ENCODE data around the gene UPK3BL2.
"Not testable (repeated sequence)": the region's sequence is repeated elsewhere in the genome, so short reads cannot be mapped to it uniquely, and the experiment has no call there.

UPK3BL2 gene, protein sequence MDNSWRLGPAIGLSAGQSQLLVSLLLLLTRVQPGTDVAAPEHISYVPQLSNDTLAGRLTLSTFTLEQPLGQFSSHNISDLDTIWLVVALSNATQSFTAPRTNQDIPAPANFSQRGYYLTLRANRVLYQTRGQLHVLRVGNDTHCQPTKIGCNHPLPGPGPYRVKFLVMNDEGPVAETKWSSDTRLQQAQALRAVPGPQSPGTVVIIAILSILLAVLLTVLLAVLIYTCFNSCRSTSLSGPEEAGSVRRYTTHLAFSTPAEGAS

DNA sequence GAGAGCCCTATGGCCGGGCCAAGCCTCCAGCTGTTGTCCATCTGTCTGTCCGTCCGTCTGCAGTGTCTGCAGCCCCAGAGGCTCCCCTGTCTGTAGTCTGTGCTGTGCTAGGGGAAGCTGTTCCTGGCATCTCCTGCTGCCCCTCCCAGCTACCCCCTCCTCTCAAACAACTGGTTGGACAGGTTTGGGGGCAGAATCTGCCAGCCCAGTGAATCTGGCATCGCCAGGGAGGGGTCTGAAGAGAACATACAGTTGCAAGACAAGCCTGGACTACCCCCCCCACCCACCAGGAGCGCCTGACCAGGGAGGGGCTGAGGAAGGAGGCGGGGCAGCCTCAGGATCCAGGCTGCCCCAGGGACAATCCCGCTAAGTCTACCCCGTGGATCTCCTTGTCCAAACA, at the start of gene UPK3BL2:
UPK3BL2 (minus strand) TSS at position 101 of the 400 bp plus-strand sequence; CDS start at position 41, 60 bp downstream.
- DNase-seq (ENCODE audit: insufficient read length, low spot score); FAIRE-seq: not testable (repeated sequence)

DNA sequence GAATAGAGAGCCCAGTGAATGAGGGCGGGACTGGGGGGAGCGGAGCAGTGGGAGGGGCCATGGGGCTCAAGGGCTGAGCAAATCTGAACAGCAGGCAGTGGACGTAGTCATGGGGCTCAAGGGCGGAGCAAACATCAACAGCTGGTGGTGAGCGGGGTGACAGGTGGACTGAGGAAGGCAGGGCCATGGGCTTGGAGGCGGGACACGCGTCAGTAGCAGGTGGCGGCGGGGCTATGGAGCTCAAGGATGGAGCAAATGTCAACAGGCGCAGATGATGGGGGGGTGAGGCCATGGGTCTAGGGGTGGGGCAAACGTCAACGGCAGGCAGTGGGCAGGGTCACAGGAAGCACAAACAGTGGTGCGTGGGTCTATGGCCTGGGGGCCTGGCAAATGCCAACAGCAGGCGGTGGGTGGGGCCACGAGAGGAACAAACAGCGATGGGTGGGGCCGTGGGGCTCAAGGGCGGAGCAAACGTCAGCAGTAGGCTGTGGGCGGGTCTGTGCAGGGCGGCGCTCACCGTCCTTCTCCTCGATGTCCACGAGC, 49.1 kb upstream of the UPK3BL2 start:
- FAIRE-seq; DNase-seq (ENCODE audit: insufficient read length, low spot score): not testable (repeated sequence)

DNA sequence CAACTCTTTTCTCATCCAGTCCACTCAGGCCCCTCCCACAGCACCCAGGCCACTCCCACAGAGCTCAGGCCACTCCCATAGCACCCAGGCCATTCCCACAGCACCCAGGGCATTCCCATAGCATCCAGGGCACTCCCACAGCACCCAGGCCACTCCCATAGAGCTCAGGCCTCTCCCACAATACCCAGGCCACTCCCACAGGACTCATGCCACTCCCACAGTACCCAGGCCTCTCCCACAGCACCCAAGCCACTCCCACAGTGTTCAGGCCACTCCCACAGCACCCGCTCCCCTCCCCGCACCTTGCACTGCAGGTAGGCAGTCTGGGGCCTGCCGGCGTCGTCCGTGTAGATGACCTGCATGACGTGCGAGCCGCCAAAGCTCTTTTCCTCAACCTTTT, 46.4 kb upstream of the UPK3BL2 start:
- FAIRE-seq; DNase-seq (ENCODE audit: insufficient read length, low spot score): not testable (repeated sequence)

DNA sequence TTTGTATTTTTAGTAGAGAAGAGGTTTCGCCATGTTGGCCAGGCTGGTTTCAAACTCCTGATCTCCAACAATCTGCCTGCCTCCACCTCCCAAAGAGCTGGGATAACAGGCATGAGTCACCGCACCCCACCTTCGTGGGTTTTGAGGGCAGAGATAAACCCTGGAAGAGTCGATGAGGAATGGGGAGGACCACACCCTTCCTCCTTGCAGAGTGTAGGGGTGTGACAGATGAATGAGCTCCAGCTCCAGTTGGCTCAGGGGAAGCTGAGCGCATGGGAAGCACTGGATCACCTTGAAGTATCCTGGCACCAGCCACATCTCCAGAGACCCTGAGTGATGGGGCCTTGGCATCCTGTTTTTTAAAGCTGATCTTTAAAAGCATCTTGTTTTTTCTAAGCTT, 40.0 kb upstream of the UPK3BL2 start:
- DNase-seq (ENCODE audit: insufficient read length, low spot score); FAIRE-seq: not testable (repeated sequence)

DNA sequence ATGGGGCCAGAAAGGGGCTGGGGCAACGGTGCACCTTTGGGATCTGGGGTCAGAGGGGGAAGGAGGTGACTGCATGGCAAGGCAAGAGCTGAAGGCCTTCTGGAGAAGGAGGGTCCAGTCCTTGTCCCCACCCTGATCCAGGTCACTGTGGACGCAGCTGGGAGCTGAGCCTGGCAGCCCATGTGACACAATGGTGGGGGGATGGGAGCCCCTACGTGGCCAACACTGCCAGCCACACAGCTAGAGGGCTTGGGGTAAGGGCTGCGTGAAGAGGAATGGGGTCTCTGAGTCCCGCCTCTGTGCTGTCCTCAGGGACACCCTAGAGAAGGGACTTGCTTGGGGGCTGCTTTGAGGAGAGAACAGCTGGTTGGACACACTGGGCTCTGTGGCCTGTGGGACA, 38.2 kb upstream of the UPK3BL2 start:
- not testable (repeated sequence) for DNase-seq (ENCODE audit: insufficient read length, low spot score); FAIRE-seq

DNA sequence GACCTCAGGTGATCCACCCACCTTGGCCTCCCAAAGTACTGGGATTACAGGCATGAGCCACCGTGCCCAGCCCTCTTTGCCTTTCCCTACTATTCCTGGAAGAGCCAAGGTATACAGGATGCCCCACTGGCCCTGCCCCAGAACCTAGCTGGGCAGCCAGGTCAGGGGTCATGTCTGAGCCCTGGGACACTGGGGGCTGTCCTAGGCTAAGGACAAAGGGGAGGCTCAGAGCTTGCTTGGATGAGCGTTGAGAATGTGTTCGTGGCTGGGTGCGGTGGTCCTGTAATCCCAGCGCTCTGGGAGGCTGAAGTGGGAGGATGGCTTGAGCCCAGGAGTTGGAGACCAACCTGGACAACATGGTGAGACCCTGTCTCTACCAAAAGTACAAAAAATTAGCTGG, 35.0 kb upstream of the UPK3BL2 start:
- FAIRE-seq; DNase-seq (ENCODE audit: insufficient read length, low spot score): not testable (repeated sequence)

DNA sequence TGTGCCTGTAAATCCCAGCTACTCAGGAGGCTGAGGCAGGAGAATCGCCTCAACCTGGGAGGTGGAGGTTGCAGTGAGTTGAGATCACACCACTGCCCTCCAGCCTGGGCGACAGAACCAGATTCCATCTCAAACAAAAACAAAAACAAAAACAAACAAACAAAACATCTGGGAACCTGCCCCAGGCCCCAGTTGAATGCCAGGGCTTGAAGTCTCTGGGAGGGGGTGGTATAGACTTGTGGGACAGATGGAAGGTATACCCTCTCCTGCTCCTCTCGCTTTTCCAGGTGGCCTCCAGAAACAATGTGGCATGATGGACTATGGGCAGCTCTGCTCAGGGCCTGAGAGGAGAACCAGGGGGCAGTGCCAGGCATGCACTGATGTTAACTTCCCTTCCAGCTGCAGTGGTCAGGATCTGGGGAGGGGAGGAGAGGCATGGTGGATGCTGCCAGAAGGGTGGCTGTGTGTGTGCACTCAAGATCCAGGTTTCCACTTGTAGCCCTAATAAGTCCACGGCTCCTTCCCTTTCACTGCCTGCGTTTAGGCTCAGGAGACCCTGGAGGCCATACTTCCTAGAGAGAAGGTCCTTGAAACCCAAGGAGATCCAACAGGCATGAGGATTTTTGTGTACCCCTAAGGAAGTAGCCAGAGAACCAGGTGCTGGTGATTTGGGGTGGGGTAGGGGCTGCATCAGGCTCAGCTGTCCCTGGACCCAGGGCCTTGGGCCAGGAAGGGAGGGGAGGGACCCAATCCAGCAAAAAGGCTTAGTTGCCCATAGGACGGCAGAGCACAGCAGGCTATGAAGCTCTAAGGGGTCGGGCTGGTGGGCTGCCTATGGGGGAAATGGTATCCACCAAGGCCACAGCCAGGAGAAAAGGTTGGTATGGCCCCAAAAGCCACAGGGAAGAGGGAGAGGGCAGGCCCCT, 34.1 kb upstream of the UPK3BL2 start:
- DNase-seq (ENCODE audit: insufficient read length, low spot score); FAIRE-seq: not testable (repeated sequence)

DNA sequence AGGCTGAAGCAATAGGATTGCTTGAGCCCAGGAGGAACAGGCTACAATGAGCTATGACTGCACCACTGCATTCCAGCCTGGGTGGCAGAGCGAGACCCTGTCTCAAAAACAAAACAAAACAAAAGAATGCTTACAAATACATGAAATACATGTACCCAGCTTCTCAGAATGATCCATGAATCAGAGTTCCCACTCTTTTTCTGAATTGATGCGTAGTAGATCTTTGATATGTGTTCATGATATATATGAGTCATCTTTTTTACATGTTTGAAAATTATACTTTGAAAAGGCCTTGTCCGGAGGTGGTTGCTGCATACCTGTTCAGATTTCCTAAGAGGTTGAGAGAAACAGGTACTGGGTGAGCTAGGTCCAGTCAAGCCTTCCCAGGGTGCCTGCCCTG, 32.9 kb upstream of the UPK3BL2 start:
- FAIRE-seq; DNase-seq (ENCODE audit: insufficient read length, low spot score): not testable (repeated sequence)

DNA sequence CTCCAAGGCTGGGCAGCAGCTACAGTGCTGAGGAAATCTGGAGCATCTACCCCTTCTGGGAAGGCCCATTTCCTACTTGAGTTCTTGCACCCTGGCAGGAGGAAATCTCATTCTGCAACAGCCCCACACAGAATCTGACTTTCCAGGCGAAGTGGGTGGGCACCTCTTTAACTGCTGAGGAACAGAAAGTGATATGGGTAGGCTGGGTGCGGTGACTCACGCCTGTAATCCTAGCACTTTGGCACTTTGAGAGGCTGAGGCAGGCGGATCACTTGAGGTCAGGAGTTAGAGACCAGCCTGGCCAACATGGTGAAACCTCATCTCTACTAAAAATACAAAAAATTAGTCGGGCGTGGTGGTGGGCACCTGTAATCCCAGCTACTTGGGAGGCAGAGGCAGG, 31.1 kb upstream of the UPK3BL2 start:
- not testable (repeated sequence) for FAIRE-seq; DNase-seq (ENCODE audit: insufficient read length, low spot score)

DNA sequence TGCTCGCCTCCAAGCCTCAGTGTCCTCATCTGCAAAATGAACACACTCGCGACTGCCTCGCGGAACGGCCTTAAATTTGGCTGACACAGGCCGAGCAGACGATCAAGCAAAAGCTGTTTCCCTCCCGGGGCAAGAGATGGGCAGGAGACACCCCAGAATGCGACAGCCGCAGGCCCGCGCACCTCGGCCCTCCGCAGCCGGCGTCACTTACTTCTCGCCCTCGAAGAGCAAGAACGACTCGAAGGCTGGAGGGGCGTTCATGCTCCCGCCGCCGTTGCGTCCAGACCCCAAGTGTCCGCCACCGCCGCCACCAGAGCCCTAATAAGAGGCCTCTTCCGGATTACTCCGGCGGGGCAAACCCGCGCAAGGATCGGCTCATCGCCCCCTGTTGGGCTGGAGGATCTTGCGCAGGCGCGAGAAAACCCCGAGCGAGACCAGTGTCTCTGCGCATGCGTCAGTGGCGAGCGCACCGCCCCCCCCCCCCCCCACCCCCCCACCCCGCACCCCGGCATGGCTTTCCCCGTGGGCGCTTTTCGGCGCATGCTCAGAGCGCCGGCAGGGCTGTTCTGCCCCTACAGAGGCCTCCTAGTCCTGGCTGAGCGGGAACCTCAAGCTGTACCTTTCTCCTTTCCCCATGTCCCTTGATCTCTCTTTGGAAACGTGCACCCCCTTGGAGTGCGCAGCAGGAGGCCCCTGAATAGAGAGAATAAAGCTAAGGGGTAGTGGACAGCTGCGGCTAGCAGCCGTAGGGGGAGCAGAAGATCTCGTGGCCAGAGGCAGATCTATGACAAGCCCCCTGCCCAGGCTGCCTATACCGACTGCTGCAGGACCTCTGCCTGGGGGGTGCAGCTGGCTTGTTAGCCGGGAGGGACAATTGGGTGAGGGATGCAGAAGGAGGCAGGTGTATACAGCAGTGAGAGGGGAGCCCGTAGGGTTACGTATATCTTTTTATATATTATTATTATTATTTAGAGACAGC, 29.1 kb upstream of the UPK3BL2 start, which contains the start of gene POLR2J3:
POLR2J3 (minus strand) TSS at position 323 of the 979 bp plus-strand sequence; CDS start at position 261, 62 bp downstream.
- not testable (repeated sequence) for DNase-seq (ENCODE audit: insufficient read length, low spot score); FAIRE-seq

DNA sequence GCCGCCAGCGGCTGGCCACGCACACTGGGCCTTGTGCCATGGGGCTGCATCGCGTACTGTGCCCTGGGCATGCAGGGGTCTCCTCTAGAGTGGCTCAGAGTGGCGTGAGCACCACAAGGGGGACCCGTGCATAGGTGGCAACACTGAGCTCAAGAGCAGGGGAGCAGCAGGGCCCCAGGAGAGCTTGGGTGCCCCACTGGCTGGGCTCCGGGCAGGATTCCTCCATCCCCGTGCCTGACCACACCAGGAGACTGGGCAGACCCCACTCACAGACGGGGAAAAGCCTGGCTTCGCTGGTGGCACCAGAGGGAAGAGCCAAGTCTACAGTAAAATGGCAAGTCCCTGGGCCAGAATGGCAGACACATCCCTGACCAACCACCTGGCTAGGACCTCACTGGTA, 25.1 kb upstream of the UPK3BL2 start:
- DNase-seq (ENCODE audit: insufficient read length, low spot score); FAIRE-seq: not testable (repeated sequence)

DNA sequence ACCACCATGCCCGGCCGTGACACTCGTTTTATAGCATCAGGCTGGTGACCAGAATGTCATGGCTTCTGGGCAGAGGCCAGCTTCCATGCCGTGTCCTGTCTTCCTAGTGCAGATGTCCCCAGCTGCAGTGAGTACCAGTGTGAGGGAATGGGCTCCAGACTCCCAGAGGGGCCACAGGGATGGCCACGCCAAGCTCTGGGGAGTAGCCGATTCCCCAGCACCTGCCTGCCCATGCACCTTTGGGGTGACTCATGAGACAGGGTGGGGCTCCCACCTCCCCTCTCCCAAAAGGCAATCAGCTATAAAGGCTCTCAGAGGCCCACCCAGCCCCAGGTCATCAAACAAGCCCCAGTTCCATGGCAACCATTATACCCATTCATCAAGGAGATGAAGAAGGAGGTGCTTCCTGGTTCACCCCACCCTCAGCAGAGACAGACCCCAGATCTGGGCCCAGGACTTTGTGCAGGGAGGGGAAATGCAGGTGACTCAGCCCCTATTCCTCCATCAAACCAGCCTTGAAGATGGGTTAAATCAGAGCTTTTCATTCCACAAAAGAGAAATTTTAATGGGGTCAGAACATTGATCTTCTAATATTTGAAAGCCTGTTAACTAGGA, 7.4 kb upstream of the UPK3BL2 start, which contains the start of gene SPDYE2:
SPDYE2 (plus strand) TSS at position 419 of the 615 bp plus-strand sequence. CDS start 2,030 bp downstream, outside the sequence.
- FAIRE-seq, result not testable (repeated sequence)

DNA sequence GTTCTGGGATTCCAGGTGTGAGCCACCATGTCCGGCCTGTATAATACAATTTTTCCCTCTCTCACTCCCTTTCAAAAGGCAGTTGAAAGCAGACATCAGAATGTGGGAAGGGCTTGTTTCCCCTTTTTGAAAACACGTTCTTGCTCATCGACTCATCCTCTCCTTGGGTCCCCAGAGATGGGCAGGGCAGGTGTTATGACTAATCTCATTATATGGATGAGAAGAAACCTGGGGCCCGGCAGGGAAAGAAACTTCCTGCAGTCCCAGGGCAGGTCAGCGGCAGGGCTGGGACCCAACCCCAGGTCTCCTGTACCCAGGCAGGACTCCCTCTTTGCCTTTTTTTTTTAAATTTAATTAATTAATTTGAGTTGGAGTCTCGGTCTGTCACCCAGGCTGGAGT, 2.9 kb upstream of the UPK3BL2 start:
- DNase-seq (ENCODE audit: insufficient read length, low spot score); FAIRE-seq: not testable (repeated sequence)

More for the DNA sequence above, 7.4 kb upstream of the UPK3BL2 start, which contains the start of gene SPDYE2:
- DNase-seq (ENCODE audit: insufficient read length, low spot score), result not testable (repeated sequence)

DNA sequence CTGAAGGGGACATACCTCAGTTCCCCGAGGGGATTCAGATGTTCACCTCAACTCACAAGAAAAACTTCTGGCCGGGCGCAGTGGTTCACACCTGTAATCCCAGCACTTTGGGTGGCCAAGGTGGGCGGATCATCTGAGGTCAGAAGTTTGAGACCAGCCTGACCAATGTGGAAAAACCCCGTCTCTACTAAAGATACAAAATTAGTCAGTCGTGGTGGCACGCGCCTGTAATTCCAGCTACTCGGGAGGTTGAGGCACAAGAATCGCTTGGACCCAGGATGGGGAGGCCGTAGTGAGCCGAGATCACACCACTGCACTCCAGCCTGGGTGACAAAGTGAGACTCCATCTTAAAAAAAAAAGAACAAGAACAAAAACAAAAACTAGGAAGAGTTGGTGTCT, 1.8 kb upstream of the UPK3BL2 start:
- DNase-seq (ENCODE audit: insufficient read length, low spot score); FAIRE-seq: not testable (repeated sequence)

DNA sequence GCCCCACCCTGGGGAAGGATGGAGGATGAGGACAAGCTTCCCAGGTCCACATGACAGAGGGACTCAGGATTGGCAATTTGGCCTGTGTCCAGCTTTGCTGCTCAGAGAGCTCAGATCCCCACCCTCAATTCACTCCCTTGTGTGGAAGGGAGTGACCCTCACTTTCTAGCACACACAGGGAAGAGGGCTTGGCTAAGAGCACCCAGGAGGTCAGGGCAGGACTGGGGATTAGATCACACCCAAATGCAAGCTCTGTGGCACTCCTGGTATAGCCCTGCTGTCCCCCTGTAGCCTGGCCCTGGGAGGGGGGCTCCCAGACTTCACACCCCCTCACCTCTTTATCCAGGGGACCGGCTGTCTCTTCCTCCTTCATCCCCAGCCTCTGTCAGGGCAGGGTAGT, 876 bp upstream of the UPK3BL2 start:
- not testable (repeated sequence) for DNase-seq (ENCODE audit: insufficient read length, low spot score); FAIRE-seq

DNA sequence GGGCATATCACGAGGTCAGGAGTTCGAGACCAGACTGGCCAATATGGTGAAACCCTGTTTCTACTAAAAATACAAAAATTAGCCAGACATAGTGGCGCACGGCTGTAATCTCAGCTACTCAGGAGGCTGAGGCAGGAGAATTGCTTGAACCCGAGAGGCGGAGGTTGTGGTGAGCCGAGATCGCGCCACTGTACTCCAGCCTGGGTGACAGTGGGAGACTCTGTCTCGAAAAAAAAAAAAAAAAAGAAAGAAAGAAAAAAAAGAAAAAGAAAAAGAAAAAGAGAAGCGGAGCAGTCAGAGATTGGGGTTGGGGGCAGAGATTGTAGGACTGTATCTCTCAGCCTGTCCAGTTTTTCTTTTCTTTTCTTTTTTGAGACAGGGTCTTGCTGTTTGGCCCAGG, 725 bp downstream of the UPK3BL2 start:
- not testable (repeated sequence) for FAIRE-seq; DNase-seq (ENCODE audit: insufficient read length, low spot score)

DNA sequence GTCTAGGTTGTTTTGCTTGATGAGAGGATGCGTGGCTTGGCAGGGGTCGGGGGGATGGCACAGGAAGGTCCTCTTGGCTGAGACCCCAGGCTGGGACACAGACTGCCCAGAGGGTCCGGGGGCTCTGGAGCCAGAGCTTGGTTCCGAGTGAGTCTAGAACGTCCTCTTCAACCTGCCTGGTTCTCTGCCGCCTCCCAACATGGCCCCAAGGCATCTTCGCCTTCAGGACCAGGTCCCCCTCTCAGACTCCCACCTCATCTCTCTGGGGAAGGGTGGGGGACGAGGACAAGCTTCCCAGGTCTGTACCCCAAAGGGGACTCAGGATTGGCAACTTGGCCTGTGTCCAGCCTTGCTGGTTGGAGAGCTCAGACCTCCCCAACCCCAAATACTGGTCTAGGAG, 1.4 kb downstream of the UPK3BL2 start:
- DNase-seq (ENCODE audit: insufficient read length, low spot score); FAIRE-seq: not testable (repeated sequence)

DNA sequence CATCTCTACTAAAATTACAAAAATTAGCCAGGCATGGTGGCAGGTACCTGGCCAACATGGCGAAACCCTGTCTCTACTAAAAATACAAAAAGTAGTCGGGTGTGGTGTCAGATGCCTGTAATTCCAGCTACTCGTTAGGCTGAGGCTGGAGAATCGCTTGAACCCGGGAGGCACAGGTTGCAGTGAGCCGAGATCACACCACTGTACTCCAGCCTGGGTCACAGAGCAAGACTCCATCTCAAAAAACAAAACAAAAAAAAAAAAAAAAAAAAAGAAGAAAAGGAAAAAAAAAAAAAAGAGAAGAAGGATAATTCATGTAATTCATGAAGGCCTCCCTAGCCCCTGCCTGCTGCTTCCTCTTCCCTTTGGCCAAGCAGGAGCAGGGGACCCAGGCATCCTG, 2.9 kb downstream of the UPK3BL2 start:
- not testable (repeated sequence) for FAIRE-seq; DNase-seq (ENCODE audit: insufficient read length, low spot score)
